Memory B cell (primary cell): ENCODE measurements around the gene DNAH11.

Source experiments
- ATAC-seq: fragments of 150-1000 bp; cut with Tn5 transposase; 2 replicates; pipeline ENCODE4 v1.10.0; 2021; ENCODE audit warnings: low read depth, mild to moderate bottlenecking, moderate library complexity
- DNase-seq, 2 donors: peaks; one replicate each; pipeline ENCODE4 v3.0.0; 2022; ENCODE audit warnings: low spot score in 2 of 2
- H3K27ac Mint-ChIP-seq: one replicate; pipeline ENCODE4 v1.8.0; 2022; ENCODE audit warnings: mild to moderate bottlenecking, moderate library complexity, mixed read lengths
- H3K27me3 Mint-ChIP-seq: one replicate; pipeline ENCODE4 v1.8.0; 2022; ENCODE audit warnings: mixed read lengths
- H3K36me3 Mint-ChIP-seq: one replicate; pipeline ENCODE4 v1.8.0; 2022; ENCODE audit warnings: mild to moderate bottlenecking, mixed read lengths
- H3K4me1 Mint-ChIP-seq: one replicate; pipeline ENCODE4 v1.8.0; 2022; ENCODE audit warnings: mixed read lengths
- H3K4me3 Mint-ChIP-seq: one replicate; pipeline ENCODE4 v1.8.0; 2022; ENCODE audit warnings: mild to moderate bottlenecking, moderate library complexity, mixed read lengths
- H3K9me3 Mint-ChIP-seq: one replicate; pipeline ENCODE4 v1.8.0; 2022; ENCODE audit warnings: mixed read lengths

DNAH11 gene

DNA sequence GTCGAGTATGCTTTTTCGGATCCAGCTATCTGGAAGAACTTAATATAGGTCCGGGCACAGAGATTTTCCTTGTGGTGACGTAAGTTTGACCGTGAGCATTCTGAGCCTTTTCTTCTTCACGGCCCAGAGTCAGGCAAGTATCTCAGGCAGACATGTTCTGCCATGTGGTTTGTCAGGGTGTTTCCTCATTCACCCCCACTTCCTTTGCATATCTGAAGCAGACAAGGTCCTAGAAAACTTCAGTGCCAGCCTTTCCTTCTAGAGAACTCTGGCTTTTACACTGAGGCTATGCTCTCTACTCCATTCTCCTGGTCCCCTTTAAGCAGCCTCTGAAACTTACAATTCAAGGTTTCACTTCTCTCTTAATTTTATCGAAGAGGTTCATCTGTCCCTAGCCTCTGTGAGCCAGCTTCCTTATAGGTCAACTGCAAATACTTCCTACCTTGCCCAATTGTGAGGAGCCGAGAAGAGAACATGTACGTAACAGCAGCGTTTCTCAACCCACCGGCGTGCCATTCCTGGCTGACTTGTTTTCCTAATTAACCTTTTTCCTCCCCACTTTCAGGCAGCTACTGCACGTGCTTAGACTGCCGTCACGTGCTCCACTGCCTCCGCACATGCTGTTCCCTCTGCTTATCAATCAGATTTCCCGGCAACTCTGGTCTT, 355.6 kb downstream of the DNAH11 start:
- DNase-seq = peak; percentile 19 to 22

DNA sequence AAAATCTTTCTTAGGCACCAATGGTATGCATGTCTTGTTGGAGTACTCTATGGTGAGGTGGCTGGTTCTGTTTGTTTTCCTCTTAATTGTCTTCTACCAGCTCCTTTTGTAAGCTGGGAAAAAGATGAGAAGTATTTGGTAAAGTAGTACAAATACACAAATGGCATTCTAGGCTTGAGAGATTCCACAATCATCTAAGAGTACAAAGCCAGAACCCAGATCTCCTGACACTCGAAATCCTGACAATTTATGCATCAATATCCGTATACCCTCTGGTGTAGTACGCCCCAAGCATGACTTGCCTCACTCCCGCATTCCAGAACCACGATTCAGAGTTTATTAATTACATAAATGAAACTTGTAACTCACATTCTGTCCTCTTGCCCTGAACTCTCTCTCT, 359.4 kb downstream of the DNAH11 start:
- no peak for DNase-seq
- no peak for ATAC-seq
- peaks cover 14% of the 10 kb centered on the region for H3K4me1 Mint-ChIP-seq
- no peak overlapping the region for H3K4me3 Mint-ChIP-seq
- peaks cover 5% of the 10 kb centered on the region for H3K9me3 Mint-ChIP-seq
- peak overlapping the region; percentile 5 for H3K27ac Mint-ChIP-seq
- peaks cover 49% of the 10 kb centered on the region for H3K36me3 Mint-ChIP-seq
- H3K27me3 Mint-ChIP-seq = no peaks in the 10 kb centered on the region

More for the DNA sequence above, 355.6 kb downstream of the DNAH11 start:
- ATAC-seq = peak; percentile 88
- Mint-ChIP-seq H3K27ac (peak overlapping the region; percentile 97), H3K27me3 (no peaks in the 10 kb centered on the region), H3K4me3 (peak overlapping the region; percentile 87), H3K4me1 (peaks cover 14% of the 10 kb centered on the region), H3K36me3 (peaks cover 28% of the 10 kb centered on the region), H3K9me3 (peaks cover 5% of the 10 kb centered on the region)

DNA sequence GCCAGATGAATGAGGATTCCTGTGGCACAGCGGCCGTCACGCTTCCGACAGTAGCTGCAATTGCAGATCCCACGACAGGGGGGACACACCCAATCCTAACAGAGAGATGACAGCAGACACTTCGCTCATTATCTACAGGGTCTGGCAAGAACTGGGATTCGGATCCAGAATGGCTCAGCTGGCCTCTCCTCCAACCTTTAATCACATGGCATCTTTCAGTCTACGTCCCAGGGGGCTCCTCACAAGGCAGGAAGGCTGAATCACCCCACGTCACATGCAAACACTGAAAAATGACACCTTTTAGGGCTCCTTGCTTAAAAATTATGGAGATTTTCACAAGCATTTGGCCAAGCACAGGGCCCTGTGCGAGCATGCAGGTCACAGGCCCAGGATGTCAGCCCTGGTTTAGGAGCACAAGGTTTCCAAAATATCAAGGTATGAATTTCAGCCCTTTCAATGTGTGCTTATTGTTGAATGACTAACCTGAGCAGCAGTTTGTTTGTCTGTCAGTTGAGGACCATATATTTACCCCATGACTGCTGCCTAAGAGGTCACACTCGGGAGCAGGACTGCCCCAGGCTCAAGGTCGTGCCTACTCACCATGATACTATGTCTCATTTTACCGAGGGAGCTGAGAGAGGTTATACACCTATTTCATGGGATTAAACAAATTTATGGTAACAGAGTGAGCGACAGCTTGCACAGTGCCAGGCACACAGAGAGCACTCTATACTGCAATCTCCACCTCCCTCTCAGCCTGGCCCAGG, 360.4 kb downstream of the DNAH11 start:
- Mint-ChIP-seq H3K9me3 (no peaks in the 10 kb centered on the region), H3K27me3 (no peaks in the 10 kb centered on the region), H3K4me3 (no peak overlapping the region), H3K27ac (peak overlapping the region; percentile 72), H3K36me3 (peaks cover 48% of the 10 kb centered on the region), H3K4me1 (peaks cover 10% of the 10 kb centered on the region)
- DNase-seq (no peak), ATAC-seq (no peak)

DNA sequence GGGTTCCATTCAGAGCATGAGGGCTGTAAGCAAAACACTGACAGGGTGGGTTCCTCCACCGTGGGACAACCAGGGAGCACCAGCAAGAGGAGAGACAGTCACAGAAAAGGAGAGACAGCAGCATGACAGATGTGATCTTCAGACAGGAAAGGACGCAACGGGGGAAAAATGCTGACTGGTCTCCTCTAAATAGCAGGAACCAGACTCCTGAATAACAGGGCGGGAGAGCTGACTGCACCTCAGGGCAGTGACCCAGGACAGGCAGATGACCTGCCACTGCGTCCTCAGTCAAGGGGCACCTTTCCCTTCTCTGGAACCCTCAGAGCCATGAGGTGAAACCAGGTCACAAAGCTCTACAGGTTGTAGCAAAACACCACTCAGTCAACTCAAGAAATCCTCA, 365.9 kb downstream of the DNAH11 start:
- Mint-ChIP-seq H3K36me3 (peaks cover 47% of the 10 kb centered on the region), H3K4me3 (no peak overlapping the region), H3K27me3 (no peaks in the 10 kb centered on the region), H3K4me1 (peaks cover 8% of the 10 kb centered on the region), H3K9me3 (no peaks in the 10 kb centered on the region), H3K27ac (no peak overlapping the region)
- DNase-seq (no peak), ATAC-seq (no peak)

DNA sequence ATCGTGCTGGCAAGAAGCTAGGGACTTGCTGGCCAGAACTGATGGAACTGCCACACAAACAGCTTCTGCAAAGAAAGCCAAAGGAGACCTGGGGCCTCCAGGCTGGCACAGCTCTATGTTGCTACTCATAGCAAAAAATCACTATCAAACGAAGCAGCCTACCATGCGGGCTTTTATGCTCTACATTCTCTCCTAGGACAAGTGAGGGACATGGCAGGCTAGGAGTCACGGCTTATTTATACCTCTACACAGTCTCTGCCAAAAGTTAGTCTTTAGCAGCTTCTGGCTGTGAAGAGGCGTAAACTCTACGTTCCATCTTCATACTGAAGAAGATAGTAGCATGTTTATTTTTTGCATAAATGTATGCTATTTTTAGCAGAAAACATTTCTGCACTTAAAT, 367.4 kb downstream of the DNAH11 start:
- no peak for ATAC-seq
- Mint-ChIP-seq H3K9me3 (no peaks in the 10 kb centered on the region), H3K27me3 (no peaks in the 10 kb centered on the region), H3K4me1 (peaks cover 20% of the 10 kb centered on the region), H3K4me3 (no peak overlapping the region), H3K36me3 (peaks cover 46% of the 10 kb centered on the region), H3K27ac (no peak overlapping the region)
- no peak for DNase-seq

DNA sequence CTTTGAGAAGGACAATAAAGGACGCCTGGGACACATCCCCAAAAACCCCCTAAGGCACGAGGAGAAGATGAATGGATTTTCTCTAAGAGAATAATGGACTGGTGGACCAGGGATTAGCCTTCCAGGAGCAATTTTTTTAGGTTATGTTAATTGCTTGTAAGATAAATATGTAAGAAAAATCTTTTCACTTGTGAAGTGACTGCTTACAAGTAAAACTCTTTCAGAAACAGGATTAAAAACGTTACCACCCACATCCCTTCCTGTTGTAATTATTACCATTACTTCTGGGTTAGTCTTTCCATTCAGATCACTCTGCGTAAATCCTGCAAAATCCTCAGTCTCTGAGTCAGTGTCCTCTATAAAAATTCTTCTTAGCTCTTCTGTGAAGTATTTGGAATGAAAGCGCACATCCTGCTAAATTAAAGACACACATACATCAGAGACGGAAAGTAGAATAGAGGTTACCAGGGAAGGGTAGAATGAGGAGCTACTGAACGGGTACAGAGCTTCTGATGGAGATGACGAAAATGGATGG, 368.6 kb downstream of the DNAH11 start:
- H3K36me3 Mint-ChIP-seq = peaks cover 50% of the 10 kb centered on the region
- no peak overlapping the region for H3K4me3 Mint-ChIP-seq
- no peak for DNase-seq
- H3K9me3 Mint-ChIP-seq = no peaks in the 10 kb centered on the region
- peaks cover 22% of the 10 kb centered on the region for H3K4me1 Mint-ChIP-seq
- no peaks in the 10 kb centered on the region for H3K27me3 Mint-ChIP-seq
- no peak for ATAC-seq
- H3K27ac Mint-ChIP-seq = no peak overlapping the region

DNA sequence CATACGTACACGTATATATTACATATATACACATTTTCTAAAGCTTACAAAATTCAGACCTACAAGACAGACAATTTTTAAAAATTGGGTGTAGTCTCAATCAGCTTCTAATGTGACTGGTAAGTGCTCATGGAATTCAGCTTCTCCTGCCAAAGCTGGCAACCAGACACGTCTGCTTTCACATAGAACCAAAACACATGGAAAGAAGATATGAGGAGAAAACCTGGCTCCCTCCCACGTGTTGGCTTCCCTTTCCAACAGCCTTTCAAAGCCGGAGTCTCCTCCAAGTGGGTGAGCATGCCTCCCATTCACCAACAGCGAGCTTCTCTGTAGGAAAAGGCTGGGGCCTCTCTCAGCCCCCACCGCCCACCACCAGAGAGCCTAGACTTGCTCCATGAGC, 369.5 kb downstream of the DNAH11 start:
- Mint-ChIP-seq H3K9me3 (no peaks in the 10 kb centered on the region), H3K4me1 (peaks cover 24% of the 10 kb centered on the region), H3K4me3 (no peak overlapping the region), H3K27me3 (no peaks in the 10 kb centered on the region), H3K36me3 (peaks cover 53% of the 10 kb centered on the region), H3K27ac (no peak overlapping the region)
- ATAC-seq = no peak
- no peak for DNase-seq

GRCh38 chr7:21912931-21913780, 370.3 kb downstream of the DNAH11 start:
- no peaks in the 10 kb centered on the region for H3K9me3 Mint-ChIP-seq
- H3K27ac Mint-ChIP-seq = peak overlapping the region; percentile 60
- peaks cover 24% of the 10 kb centered on the region for H3K4me1 Mint-ChIP-seq
- no peak for DNase-seq
- H3K4me3 Mint-ChIP-seq = no peak overlapping the region
- peaks cover 51% of the 10 kb centered on the region for H3K36me3 Mint-ChIP-seq
- ATAC-seq = peak; percentile 53
- no peaks in the 10 kb centered on the region for H3K27me3 Mint-ChIP-seq

GRCh38 chr7:21914671-21915070, 371.8 kb downstream of the DNAH11 start:
- Mint-ChIP-seq H3K36me3 (peaks cover 40% of the 10 kb centered on the region), H3K27me3 (no peaks in the 10 kb centered on the region), H3K27ac (peak overlapping the region; percentile 33), H3K4me1 (peaks cover 28% of the 10 kb centered on the region), H3K9me3 (no peaks in the 10 kb centered on the region), H3K4me3 (no peak overlapping the region)
- DNase-seq (no peak), ATAC-seq (peak; percentile 31)

DNA sequence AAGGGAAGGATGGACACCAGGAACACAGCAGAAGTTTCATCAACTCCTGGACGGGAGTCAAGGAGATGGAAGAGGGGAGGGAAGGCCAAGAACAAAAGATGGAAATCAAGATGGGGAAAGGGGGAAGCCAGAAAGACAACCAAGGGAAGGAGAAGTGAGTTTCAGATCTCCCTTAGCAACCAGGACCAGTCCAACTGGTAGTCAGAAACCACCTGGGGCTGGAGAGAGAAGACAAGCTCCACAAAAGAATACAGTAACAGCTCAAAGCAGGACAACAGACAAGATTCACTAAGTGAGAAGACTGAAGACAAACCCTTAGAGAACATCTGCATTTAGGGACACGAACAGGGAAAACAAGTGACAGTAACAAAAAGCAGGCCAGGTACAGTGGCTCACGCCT, 372.3 kb downstream of the DNAH11 start:
- peak overlapping the region; percentile 7 for H3K27ac Mint-ChIP-seq
- H3K27me3 Mint-ChIP-seq = no peaks in the 10 kb centered on the region
- no peak overlapping the region for H3K4me3 Mint-ChIP-seq
- peaks cover 40% of the 10 kb centered on the region for H3K36me3 Mint-ChIP-seq
- H3K9me3 Mint-ChIP-seq = no peaks in the 10 kb centered on the region
- H3K4me1 Mint-ChIP-seq = peaks cover 29% of the 10 kb centered on the region
- DNase-seq (no peak), ATAC-seq (no peak)

GRCh38 chr7:21916176-21916575, 373.3 kb downstream of the DNAH11 start:
- Mint-ChIP-seq H3K4me1 (peaks cover 33% of the 10 kb centered on the region), H3K36me3 (peaks cover 38% of the 10 kb centered on the region), H3K4me3 (no peak overlapping the region), H3K9me3 (no peaks in the 10 kb centered on the region), H3K27me3 (no peaks in the 10 kb centered on the region), H3K27ac (peak overlapping the region; percentile 1)
- DNase-seq (no peak), ATAC-seq (no peak)

DNA sequence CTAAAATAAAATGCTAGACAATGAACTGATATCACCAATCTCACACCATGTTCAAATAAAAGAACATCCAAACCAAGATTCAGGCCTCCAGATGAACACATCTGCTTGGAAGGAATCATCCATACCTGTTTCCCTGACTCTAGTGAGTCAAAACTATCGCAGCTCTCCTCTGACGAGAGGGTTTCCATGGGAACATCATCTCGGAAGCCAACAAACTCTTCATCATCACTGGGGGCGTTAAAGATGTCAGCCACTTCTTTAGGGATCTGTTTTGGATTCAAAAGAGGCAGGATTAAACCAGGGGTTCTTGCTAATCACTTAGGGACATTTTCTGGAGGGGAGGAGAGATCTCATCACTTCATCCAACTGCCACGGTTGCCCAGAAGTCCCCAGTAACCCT, 373.8 kb downstream of the DNAH11 start:
- Mint-ChIP-seq H3K4me3 (no peak overlapping the region), H3K9me3 (no peaks in the 10 kb centered on the region), H3K27ac (peak overlapping the region; percentile 15), H3K27me3 (no peaks in the 10 kb centered on the region), H3K4me1 (peaks cover 37% of the 10 kb centered on the region), H3K36me3 (peaks cover 35% of the 10 kb centered on the region)
- ATAC-seq (no peak), DNase-seq (no peak)

- H3K4me3 Mint-ChIP-seq = no peak overlapping the region
Observed at GRCh38 chr7:21918216-21918615, 375.4 kb downstream of the DNAH11 start.

GRCh38 chr7:21920936-21921335, 378.1 kb downstream of the DNAH11 start:
- peaks cover 13% of the 10 kb centered on the region for H3K36me3 Mint-ChIP-seq
- ATAC-seq (no peak), DNase-seq (no peak)
- no peak overlapping the region for H3K4me3 Mint-ChIP-seq
- no peaks in the 10 kb centered on the region for H3K27me3 Mint-ChIP-seq
- no peaks in the 10 kb centered on the region for H3K9me3 Mint-ChIP-seq
- peaks cover 30% of the 10 kb centered on the region for H3K4me1 Mint-ChIP-seq
- H3K27ac Mint-ChIP-seq = no peak overlapping the region

More at GRCh38 chr7:21918216-21918615, 375.4 kb downstream of the DNAH11 start:
- no peak overlapping the region for H3K27ac Mint-ChIP-seq
- peaks cover 32% of the 10 kb centered on the region for H3K36me3 Mint-ChIP-seq
- no peaks in the 10 kb centered on the region for H3K9me3 Mint-ChIP-seq
- ATAC-seq (no peak), DNase-seq (no peak)
- H3K4me1 Mint-ChIP-seq = peaks cover 39% of the 10 kb centered on the region
- no peaks in the 10 kb centered on the region for H3K27me3 Mint-ChIP-seq
